Measurements from ENCODE around the gene EFCAB9. TPM values are rescaled to one million over a fixed set of nuclear protein-coding genes. Genes with fewer than 3 reads are reported as not detected.
A peak's percentile ranks its signal among the peaks of the same experiment; 100 is the strongest.

Gene EFCAB9
- polyA plus RNA-seq, 3 donors, result not detected

- WGBS (ENCODE audit: insufficient coverage), result 89% methylated on average over 3 of the region's 6 CpGs
- Histone ChIP-seq H2AFZ (ENCODE audit: insufficient read depth, low read depth, low read length, poor library complexity, severe bottlenecking) (no peak overlapping the region), H3K9me3 (replicated peaks in 1 of 2; ENCODE audit: control insufficient read depth in 1 of 2, insufficient read depth in 1 of 2, low read length in 2 of 2) (no peaks in the 10 kb centered on the region), H3K27ac (ENCODE audit: low read depth in 1 of 2, low read length in 2 of 2) (no peak overlapping the region), H4K20me1 (ENCODE audit: insufficient read depth, low read length) (peaks cover 100% of the 10 kb centered on the region), H3K4me2 (replicated peaks; ENCODE audit: extremely low read depth, low read length, poor library complexity, severe bottlenecking) (no peak overlapping the region), H3K36me3 (replicated peaks in 1 of 2; ENCODE audit: control insufficient read depth in 1 of 2, insufficient read depth in 2 of 2, low read length in 2 of 2) (peaks cover 9 to 30% of the 10 kb centered on the region in 2 donors), H3K79me2 (ENCODE audit: insufficient read depth, low read length) (peaks cover 100% of the 10 kb centered on the region), H3K27me3 (ENCODE audit: control insufficient read depth in 2 of 2, insufficient read depth in 2 of 2, low read length in 2 of 2) (no peaks in the 10 kb centered on the region), H3K4me3 (replicated peaks in 1 of 3; ENCODE audit: low read depth in 2 of 3, low read length in 3 of 3) (no peak overlapping the region), H3K4me1 (ENCODE audit: control insufficient read depth in 1 of 2, insufficient read depth in 2 of 2, low read length in 2 of 2) (peaks cover 82 to 93% of the 10 kb centered on the region in 2 donors), H3K9ac (ENCODE audit: insufficient read depth, low read length, poor library complexity, severe bottlenecking) (no peak overlapping the region)
- intact Hi-C loops (cut with micrococcal nuclease), result no loop called here
- Mint-ChIP-seq H3K4me1 (peaks cover 81% of the 10 kb centered on the region), H3K27me3 (ENCODE audit: low read depth in 3 of 3) (peaks cover 0 to 4% (median 1%) of the 10 kb centered on the region in 3 donors), H3K9me3 (no peaks in the 10 kb centered on the region), H3K27ac (peak overlapping the region in 3 of 7 donors; percentile 20 to 96 (median 40)), H3K36me3 (peaks cover 48 to 70% of the 10 kb centered on the region in 2 donors), H3K4me3 (no peak overlapping the region)
- TF ChIP-seq CTCF (IDR thresholded peaks at IDR 0.05), result no peak
- no peak for DNase-seq
These were observed 11.7 kb upstream of the EFCAB9 start for GRCh38 chr5:172182291-172182690.

GRCh38 chr5:172183881-172184280 is 10.1 kb upstream of the EFCAB9 start:
- intact Hi-C loops (cut with micrococcal nuclease), result no loop called here

More at GRCh38 chr5:172183881-172184280, 10.1 kb upstream of the EFCAB9 start:
- H3K9me3 ChIP-seq (replicated peaks in 1 of 2; ENCODE audit: control insufficient read depth in 1 of 2, insufficient read depth in 1 of 2, low read length in 2 of 2), result no peaks in the 10 kb centered on the region
- H3K9me3 Mint-ChIP-seq, result no peaks in the 10 kb centered on the region
- H3K27ac Mint-ChIP-seq, result peak overlapping the region in 5 of 7 donors; percentile 13 to 100 (median 98)
- peaks cover 66 to 81% of the 10 kb centered on the region in 2 donors for H3K4me1 ChIP-seq (ENCODE audit: control insufficient read depth in 1 of 2, insufficient read depth in 2 of 2, low read length in 2 of 2)
- H3K4me2 ChIP-seq (replicated peaks; ENCODE audit: extremely low read depth, low read length, poor library complexity, severe bottlenecking), result peak overlapping the region; percentile 80
- WGBS (ENCODE audit: insufficient coverage), result 86% methylated on average over 3 of the region's 4 CpGs
- no peak overlapping the region for H3K4me3 Mint-ChIP-seq
- TF ChIP-seq CTCF (IDR thresholded peaks at IDR 0.05), result no peak
- peaks cover 39 to 56% of the 10 kb centered on the region in 2 donors for H3K36me3 Mint-ChIP-seq
- H3K27me3 ChIP-seq (ENCODE audit: control insufficient read depth in 2 of 2, insufficient read depth in 2 of 2, low read length in 2 of 2), result no peaks in the 10 kb centered on the region
- DNase-seq, result no peak
- peaks cover 90% of the 10 kb centered on the region for H4K20me1 ChIP-seq (ENCODE audit: insufficient read depth, low read length)
- H3K27me3 Mint-ChIP-seq (ENCODE audit: low read depth in 3 of 3), result peaks cover 0 to 2% (median 2%) of the 10 kb centered on the region in 3 donors
- peaks cover 67% of the 10 kb centered on the region for H3K4me1 Mint-ChIP-seq
- H3K9ac ChIP-seq (ENCODE audit: insufficient read depth, low read length, poor library complexity, severe bottlenecking), result no peak overlapping the region
- no peak overlapping the region for H2AFZ ChIP-seq (ENCODE audit: insufficient read depth, low read depth, low read length, poor library complexity, severe bottlenecking)
- peaks cover 9 to 30% of the 10 kb centered on the region in 2 donors for H3K36me3 ChIP-seq (replicated peaks in 1 of 2; ENCODE audit: control insufficient read depth in 1 of 2, insufficient read depth in 2 of 2, low read length in 2 of 2)
- peaks cover 90% of the 10 kb centered on the region for H3K79me2 ChIP-seq (ENCODE audit: insufficient read depth, low read length)
- H3K4me3 ChIP-seq (replicated peaks in 1 of 3; ENCODE audit: low read depth in 2 of 3, low read length in 3 of 3), result peak overlapping the region in 1 of 3 experiments; percentile 97
- peak overlapping the region in 1 of 2 donors; percentile 37 for H3K27ac ChIP-seq (ENCODE audit: low read depth in 1 of 2, low read length in 2 of 2)

Data from CD14-positive monocyte (primary cell).